ENCODE data around the gene CIT.

Gene CIT

DNA sequence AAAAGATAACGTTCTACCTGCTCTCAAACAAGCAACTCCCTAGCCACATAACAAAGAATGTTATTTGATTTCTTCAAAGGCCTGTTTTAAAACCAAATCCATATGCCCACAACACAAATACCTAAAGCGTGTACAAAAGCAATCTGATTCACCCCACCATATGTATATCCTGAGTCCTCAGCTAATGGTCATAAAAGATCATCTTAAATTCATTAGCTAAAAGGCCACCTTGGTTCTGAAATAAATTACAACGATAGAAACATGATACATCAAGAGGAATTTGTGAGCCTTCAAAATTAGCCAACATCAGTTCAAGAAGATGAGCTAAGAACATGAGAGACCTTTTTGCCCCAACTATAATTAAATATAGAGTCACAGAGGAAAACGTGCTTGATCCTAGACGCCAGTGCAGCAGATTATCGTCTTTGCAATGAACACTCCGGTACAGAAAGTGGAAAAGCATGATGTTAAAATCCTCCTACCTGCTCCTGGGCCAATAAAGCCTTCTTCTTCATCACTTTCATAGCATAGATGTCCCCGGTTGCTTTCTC is 20.0 kb downstream of the CIT start:
- peak; percentile 37 for DNase-seq

DNA sequence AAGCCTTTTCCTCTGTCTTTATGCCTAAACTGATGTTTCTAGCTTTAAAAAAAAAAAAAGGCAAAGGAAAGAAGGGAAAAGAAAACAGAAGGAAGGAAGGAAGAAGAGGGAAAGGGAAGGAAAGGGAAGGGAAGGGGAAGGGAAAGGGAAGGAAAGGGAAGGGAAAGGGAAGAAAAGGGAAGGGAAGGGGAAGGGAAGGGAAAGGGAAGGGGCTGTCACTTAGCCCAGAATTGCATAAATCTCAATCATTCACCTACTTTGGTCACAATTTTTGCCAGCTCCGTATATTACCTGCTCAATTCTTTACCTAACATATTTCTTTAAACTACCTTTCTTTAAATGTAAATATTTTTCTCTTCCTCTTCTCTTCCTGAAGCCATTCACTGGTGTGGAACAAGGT is 26.8 kb downstream of the CIT start:
- no peak for DNase-seq

DNA sequence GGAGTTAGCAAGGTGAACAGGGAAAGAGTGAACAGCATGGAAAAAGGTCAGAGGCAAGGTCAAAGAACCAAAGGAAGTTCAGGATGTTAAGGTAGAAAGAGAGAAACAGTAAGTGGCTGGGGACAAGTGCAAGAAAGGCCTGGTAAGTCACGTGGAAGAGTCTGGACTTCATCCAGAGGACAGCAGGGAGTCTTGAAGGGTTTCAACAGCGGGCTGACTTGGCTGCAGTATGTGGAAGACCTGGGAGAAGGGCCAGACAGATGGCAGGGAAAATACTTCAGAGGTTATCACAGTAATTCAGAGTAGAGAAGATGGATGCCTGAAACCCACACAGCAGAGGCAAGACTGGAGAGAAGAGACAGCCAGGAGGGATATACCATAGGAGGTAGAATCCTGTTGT is 34.0 kb downstream of the CIT start:
- peak; percentile 77 for DNase-seq

DNA sequence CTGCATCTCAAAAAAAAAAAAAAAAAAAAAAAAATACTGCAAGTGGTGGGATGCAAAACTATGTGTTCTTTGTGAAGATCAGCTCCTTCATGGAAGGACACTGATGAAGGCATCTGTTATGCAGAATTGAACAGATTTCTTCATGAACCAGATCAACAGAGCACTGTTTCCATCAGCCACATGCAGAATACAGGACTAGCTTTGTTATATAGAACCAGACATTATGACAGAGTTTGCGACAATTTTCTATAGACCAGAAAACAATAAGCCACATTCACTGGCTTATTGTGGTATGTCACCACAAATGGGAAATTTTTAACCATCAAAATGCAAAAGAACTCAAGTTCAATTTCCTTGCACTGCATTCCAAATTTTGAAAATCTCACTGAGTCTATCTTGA is 34.7 kb downstream of the CIT start:
- no peak for DNase-seq

GRCh38 chr12:119841433-119842210 is 35.5 kb downstream of the CIT start:
- DNase-seq, result no peak

DNA sequence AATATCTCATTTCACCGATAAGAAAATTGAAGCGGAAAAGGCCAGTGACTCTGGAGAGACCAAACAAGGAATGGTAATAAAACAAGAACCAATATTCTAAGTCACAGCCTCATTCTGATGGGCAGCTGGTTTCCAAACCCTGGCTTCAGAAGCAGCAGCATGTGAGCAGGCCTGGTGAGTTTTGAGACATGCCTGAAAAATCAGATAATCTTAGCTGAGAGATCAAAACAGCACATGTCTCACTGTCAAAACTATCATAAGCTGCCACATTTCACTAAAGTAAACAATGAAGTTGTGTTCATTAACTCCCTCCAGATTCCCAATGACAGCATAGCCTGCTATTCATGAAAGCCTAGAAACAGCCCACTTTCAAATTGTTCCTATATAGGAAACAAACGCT is 36.5 kb downstream of the CIT start:
- no peak for DNase-seq

- DNase-seq, result no peak
Measured at GRCh38 chr12:119840168-119840567, 37.0 kb downstream of the CIT start.

DNA sequence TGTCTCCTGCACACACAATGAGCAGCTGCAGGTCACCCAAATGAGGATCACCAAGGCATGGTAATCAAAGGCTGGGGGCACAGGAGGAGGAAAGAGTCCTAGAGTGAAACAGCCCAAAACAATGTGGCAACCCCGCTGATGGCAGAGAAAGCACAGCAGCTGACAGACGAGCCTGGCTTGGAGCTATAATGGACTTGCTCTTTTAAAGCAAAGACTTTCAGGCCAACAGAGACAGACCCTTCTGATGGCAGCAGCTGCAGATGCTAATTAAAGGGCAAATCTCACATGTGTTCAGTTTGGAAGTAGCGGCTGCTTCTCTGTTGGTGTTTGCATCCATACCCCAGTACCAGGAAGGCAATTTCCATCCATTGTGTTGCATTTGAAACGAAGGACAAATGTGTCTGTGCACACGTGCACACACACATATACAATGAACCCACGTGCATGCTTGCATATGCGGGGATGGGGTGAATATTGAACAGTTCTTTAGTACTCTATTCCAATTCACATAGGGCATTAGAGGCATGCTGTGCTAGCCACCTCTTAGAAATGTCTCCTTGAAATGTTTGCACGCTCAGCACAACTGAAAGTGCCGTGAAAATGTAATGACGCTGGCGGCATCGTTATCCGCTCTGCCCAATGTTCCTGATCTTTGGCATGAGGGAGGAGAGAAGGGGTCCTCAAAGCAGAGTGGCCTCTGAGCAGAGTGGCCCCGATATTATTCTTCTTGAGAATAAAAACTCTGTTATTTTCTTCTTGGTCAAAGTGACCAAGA is 38.1 kb downstream of the CIT start:
- no peak for DNase-seq

GRCh38 chr12:119836781-119837180 is 40.3 kb downstream of the CIT start:
- DNase-seq, result no peak

- DNase-seq, result no peak
Measured at GRCh38 chr12:119835068-119835467, 42.1 kb downstream of the CIT start.

DNA sequence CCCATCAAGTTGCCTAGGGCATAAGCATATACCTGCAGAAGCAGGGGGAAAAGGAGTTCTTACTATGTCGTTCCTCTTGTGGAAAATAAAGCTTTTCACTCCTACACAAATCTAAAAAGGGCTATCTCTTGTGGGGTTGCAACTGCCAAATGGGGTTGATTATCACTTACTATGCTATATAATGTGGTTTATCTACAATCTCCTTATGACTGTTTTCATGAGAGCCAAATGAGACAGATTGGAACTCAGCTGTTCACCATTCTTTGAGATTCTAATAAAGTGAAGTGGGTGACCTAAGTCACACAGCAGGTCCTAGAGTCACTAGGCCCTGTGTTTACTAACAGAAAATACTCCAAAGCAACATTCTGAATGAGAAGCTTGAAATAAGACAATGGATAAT is 47.7 kb downstream of the CIT start:
- DNase-seq, result no peak

DNA sequence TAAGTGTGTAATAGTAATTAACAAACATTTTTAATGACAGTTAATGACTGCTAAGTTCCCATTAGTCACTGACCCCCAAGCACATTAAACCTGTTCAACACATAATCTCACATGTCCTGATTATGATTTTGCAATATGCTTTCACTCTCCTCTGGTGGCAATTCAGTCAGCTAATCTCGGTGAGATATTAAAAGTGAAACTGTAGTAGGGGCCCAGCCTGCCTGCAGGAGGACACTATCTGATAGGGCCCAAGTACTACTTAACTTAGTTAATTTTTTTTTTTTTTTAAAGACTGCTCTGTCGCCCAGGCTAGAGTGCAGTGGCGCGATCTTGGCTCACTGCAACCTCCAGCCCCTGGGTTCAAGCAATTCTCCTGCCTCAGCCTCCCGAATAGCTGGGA is 48.8 kb downstream of the CIT start:
- DNase-seq, result no peak

GRCh38 chr12:119827760-119828159 is 49.4 kb downstream of the CIT start:
- DNase-seq, result no peak

DNA sequence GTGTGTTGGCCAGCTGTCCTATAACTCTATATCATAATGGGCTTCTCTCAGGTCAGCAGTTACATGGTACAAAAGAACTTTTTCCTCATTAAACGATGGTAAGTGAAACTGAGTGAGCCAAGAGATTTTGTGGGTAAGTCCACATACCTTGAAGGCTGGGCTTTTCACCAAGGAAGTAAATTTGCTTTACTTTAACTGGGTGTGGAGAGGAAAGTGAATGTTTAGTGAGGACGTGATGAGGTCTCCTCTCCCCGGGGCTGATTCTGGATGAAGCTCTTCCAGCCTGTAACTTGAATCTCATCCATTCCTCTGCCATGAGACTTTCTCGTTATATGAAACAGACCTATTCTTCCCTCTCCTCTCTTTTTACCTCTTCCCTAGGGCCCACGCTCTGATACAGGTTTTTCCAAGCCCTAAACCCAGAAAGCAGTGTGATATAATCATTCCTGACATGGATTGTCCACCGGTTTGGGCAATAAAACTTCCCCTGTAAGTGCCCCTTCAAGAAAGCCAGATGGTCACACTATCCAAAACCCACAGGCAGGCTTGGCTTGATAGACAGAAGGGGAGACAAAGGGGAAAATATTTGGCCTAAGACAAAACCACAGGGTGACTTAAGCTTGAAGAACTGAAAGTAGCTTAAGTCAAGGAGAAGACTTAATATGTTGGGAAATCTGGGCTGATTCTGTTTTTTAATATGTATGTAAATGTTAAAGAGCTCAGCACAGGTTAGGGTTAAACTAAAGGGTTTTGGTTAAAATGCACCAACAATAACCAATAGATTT is 50.3 kb downstream of the CIT start:
- DNase-seq, result no peak

DNA sequence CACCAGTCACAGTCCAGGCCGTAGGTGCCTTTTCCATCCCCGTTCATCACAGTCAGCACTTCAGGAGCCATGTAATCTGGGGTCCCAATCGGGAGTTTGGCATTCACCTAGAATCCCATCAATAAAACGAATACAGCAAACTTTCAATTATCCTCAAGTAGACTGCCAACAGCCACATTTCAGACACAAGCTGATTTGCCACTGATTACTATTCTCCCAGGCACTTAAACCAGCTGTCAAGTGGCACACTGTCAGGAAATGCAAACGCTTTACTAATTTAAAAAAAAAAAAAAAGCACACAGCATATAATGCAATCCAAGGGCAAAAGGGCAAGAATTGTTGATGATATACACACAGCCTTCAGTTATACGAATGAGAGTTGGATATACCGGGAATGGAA is 51.9 kb downstream of the CIT start:
- DNase-seq, result no peak

- DNase-seq, result no peak
Measured at GRCh38 chr12:119822046-119822445, 55.1 kb downstream of the CIT start.

DNA sequence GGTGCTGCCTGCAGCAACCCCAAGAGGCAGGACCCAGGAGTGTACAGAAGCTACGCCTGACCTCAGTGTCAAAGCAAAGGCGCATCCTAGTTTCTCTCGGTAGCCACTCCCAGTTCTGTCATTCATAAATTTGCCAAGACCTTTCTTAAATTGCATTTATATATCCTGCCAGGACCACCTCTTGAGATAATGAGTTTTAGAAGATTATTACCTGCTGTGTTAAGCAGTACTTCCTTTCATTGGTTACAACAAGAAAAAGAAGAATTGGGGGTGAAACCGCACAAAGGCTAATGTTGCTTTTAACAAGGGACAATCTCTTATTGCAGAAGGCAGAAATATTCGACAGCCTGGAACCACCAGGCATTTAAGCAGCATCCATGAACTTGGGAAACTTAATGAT is 57.8 kb downstream of the CIT start:
- DNase-seq, result no peak

DNA sequence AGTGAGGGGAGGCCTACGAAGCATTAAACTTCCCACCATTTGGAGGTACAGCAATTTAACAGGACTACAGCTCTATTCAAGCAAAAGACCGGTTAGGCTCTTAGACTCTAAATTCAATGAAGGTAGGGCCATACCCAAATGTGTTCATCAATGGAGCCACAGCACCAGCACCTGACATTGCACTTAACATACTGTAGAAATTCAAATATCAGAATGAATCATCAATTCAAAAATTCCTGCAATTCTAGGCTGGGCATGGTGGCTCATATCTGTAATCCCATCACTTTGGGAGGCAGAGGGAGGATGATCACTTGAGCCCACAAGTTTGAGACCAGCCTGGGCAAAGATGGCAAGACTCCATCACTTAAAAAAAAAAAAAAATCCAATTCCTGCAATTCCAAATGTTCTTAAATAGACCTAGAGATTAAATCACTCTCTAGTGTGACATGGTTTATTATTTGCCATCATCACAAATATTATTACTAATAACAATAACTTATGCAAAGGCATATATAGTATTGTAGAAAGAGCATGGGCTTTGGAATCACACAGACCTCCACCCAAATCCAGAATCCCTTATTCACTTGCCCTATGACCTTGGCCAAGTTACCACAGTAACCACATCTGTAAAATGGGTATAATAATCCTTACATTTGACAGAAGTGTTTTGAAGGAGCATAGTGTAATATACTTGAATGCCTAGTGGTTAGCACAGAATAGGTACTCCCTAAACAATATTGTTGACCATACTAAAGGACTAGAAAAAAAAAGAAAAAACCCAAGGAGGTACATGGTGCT is 59.4 kb downstream of the CIT start:
- no peak for DNase-seq

GRCh38 chr12:119809023-119809422 is 68.1 kb downstream of the CIT start:
- no peak for DNase-seq

- DNase-seq, result peak; percentile 43
Measured at GRCh38 chr12:119808441-119808840, 68.7 kb downstream of the CIT start.

- no peak for DNase-seq
Measured at GRCh38 chr12:119807380-119807779, 69.7 kb downstream of the CIT start.

- peak; percentile 69 for DNase-seq
Measured at GRCh38 chr12:119804011-119804641, 73.0 kb downstream of the CIT start.

All from fibroblast of upper back skin (primary cell).